Heart left ventricle (tissue), 13 donors: ENCODE data around the gene ITGB5.

Experiments used
- POLR2A ChIP-seq, 2 donors: fragments of 450-650 bp; IDR thresholded peaks; one replicate each; pipeline ENCODE4 v1.6.1; 2017; ENCODE audit warnings: antibody characterized with exemption in 2 of 2, mild to moderate bottlenecking in 2 of 2, moderate library complexity in 2 of 2
- TF ChIP-seq, protein P1 (sequence below), 12 donors: fragments of 200-600 bp; sonication (generic) in 4 of 12; IDR thresholded peaks; one replicate each; pipeline versions ENCODE4 v1.5.0 to v1.8.0; 2018 to 2022; ENCODE audit warnings: antibody characterized with exemption in 12 of 12, mild to moderate bottlenecking in 5 of 12
- donor health status: ischemic (EF 13 %, LVEDD 7.1; RV severe dilation, severe dysfunction).
- donor health status: DM: no; HTN: yes; CAD: no.
- donor health status: DM: no; HTN: no; CAD: no.
- donor health status: ischemic (EF 25% LVEDD 6.9; RV normal size, moderate dysfunction).
- donor health status: ischemic (EF 25% LVEDD 5.7; RV mildly dilated, moderate dysfunction).
- donor health status: ischemic (EF 35%, LVEDD 5.7; RV mildly dilated, moderate dysfunction).
- donor health status: nonischemic (EF 11% LVEDD 7.7; RV severe dilation, severe dysfunction).
- donor health status: DM: yes; HTN: yes; CAD: no.
- donor health status: PGD.
- donor health status: ischemic (EF 29% LVEDD 5.4; RV normal size, mild dysfunction).
- donor health status: nonischemic (EF 23%, LVEDD 6.1; RV moderate dilation, normal function).

DNA sequence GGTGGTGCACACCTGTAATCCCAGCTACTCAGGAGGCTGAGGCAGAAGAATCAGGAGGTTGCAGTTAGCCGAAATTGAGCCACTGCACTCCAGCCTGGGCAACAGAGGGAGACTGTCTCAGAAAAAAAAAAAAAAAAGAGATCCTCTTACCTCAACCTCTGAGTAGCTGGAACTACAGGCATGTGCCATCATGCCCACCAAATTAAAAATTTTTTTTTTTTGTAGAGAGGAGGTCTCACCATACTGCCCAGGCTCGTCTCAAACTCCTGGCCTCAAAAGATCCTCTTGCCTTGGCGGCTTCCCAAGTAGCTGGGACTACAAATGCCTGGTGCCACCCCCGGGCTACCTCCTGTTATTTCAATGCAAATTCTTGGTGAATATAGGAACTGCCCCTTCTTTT, 155.4 kb downstream of the ITGB5 start:
- TF ChIP-seq, protein P1, sequence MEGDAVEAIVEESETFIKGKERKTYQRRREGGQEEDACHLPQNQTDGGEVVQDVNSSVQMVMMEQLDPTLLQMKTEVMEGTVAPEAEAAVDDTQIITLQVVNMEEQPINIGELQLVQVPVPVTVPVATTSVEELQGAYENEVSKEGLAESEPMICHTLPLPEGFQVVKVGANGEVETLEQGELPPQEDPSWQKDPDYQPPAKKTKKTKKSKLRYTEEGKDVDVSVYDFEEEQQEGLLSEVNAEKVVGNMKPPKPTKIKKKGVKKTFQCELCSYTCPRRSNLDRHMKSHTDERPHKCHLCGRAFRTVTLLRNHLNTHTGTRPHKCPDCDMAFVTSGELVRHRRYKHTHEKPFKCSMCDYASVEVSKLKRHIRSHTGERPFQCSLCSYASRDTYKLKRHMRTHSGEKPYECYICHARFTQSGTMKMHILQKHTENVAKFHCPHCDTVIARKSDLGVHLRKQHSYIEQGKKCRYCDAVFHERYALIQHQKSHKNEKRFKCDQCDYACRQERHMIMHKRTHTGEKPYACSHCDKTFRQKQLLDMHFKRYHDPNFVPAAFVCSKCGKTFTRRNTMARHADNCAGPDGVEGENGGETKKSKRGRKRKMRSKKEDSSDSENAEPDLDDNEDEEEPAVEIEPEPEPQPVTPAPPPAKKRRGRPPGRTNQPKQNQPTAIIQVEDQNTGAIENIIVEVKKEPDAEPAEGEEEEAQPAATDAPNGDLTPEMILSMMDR (IDR thresholded peaks at IDR 0.05), result no peak
- TF ChIP-seq POLR2A (IDR thresholded peaks at IDR 0.05), result no peak
